Neural cell (in vitro differentiated cells): ENCODE results near the gene OPA1.

Experiments used
- CTCF ChIP-seq: fragments of 450-650 bp; IDR thresholded peaks from 2 replicates; pipeline ENCODE4 v1.5.1; 2014; ENCODE audit warnings: antibody characterized with exemption, mild to moderate bottlenecking, moderate library complexity; ENCODE audit not compliant: poor library complexity, severe bottlenecking
- EZH2 ChIP-seq: fragments of 200-600, 300-800 bp; shearing (Covaris generic), sonication (generic); IDR thresholded peaks from 2 replicates; pipeline ENCODE4 v1.6.1; 2014; ENCODE audit warnings: antibody characterized with exemption, low read length, borderline replicate concordance, mild to moderate bottlenecking; ENCODE audit not compliant: insufficient read depth, poor library complexity, severe bottlenecking

DNA sequence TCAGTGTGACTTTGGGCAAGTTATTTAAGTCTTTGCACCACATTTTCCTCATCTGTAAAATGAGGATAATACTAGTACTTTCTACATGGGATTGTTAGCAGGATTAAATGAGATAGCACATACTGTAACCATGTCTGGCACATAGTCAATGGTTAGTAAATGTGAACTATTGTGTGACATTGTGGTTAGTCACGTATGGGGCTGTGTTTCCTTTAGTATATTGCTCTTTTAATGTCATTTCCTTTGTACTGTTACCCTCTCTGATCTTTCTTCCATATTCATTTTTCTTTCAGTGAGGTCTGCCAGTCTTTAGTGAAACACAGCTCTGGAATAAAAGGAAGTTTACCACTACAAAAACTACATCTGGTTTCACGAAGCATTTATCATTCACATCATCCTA, 21.4 kb downstream of the OPA1 start:
- TF ChIP-seq CTCF (no peak), EZH2 (no peak)
